D721Med (cell line): ENCODE results near the gene SIL1.

Source experiments
- DNase-seq: peaks from one replicate; pipeline ENCODE4 v3.0.0; 2011; ENCODE audit warnings: low spot score; ENCODE audit not compliant: insufficient read length
- FAIRE-seq: peaks from 2 replicates; lab custom pipeline; 2011; peaks lifted over from hg19 to GRCh38; lab: Jason Lieb, UNC
- CTCF ChIP-seq: IDR thresholded peaks from 2 replicates; pipeline ENCODE4 v1.5.1; 2012; ENCODE audit warnings: mild to moderate bottlenecking, control low read depth; ENCODE audit not compliant: insufficient read depth; ENCODE audit errors: missing control alignments

SIL1 gene

GRCh38 chr5:138974227-138975063 lies 223.7 kb downstream of the SIL1 start:
- no peak for TF ChIP-seq CTCF
- FAIRE-seq (no peak), DNase-seq (no peak)

- no peak for TF ChIP-seq CTCF
- FAIRE-seq (no peak), DNase-seq (no peak)
Observed at GRCh38 chr5:138972836-138973235, 225.3 kb downstream of the SIL1 start.

- DNase-seq (no peak), FAIRE-seq (no peak)
- TF ChIP-seq CTCF: no peak
Observed at GRCh38 chr5:138972230-138972629, 225.9 kb downstream of the SIL1 start.

- DNase-seq (no peak), FAIRE-seq (no peak)
- TF ChIP-seq CTCF: no peak
Observed at GRCh38 chr5:138969323-138970002, 228.7 kb downstream of the SIL1 start.

GRCh38 chr5:138968601-138969000 lies 229.6 kb downstream of the SIL1 start:
- FAIRE-seq (no peak), DNase-seq (no peak)
- TF ChIP-seq CTCF: no peak

GRCh38 chr5:138967791-138968448 lies 230.2 kb downstream of the SIL1 start:
- DNase-seq (no peak), FAIRE-seq (no peak)
- TF ChIP-seq CTCF: no peak
